ENCODE measurements around the gene ORAI3.
A peak's percentile ranks its signal among the peaks of the same experiment; 100 is the strongest.

ORAI3 gene

DNA sequence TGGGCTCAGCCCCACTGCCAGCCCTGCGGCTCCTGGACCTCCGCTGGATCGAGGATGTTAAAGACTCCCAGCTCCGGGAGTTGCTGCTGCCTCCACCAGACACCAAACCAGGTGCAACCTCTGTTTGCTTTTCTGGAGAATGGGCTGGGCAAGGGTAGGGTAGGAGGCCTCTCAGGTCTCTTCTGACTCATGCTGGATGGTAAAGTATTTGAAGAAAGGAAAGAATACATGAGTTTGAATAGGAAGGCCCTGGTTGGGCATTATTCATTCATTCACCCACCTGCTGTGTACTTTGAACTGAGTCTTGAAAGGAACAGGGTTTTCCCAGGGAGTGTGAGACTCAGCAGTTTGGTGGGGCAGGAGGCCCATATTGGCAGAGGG, 6.5 kb upstream of the ORAI3 start:
- no peak overlapping the region for H3K27ac ChIP-seq (ENCODE audit: extremely low read depth, low read depth, low read length)
- no peaks in the 10 kb centered on the region for H3K9me3 ChIP-seq (ENCODE audit: control insufficient read depth, insufficient read depth, low read depth, low read length)
- ChIA-PET CTCF (interaction anchor here (0.6 to 6.5 kb wide), 25 partner anchors 8 to 926 kb away, joined by 3 to 74 read pairs (median 3); partner anchors contain the start of gene SETD1A), POLR2A (interaction anchor here (0.6 to 3.7 kb wide), 7 partner anchors 11 to 135 kb away, joined by 3 to 15 read pairs (median 4); partner anchors contain the start of genes FBXL19 and SETD1A)
- no peaks in the 10 kb centered on the region for H3K4me1 ChIP-seq (ENCODE audit: control insufficient read depth, insufficient read depth, low read length)
- TF ChIP-seq ZNF416 (tag by site-specific recombination; IDR thresholded peaks at IDR 0.05), result no peak
- TF ChIP-seq ZFP3 (tag by site-specific recombination; IDR thresholded peaks at IDR 0.05; ENCODE audit: low read depth), result peak; percentile 36; the same call in 1 of the 2 replicates
- 0 out of 2 replicates have a peak, but pooled peaks have one; percentile 1 for TF ChIP-seq KLF16 (tag by site-specific recombination; IDR thresholded peaks at IDR 0.05)
- peaks cover 28 to 72% of the 10 kb centered on the region in 2 experiments; a peak in 2 of 3 replicates for H3K36me3 ChIP-seq (ENCODE audit: control insufficient read depth in 2 of 2, insufficient read depth in 1 of 2, low read length in 2 of 2)
- no peak overlapping the region for H3K4me3 ChIP-seq (ENCODE audit: low read depth, low read length)

DNA sequence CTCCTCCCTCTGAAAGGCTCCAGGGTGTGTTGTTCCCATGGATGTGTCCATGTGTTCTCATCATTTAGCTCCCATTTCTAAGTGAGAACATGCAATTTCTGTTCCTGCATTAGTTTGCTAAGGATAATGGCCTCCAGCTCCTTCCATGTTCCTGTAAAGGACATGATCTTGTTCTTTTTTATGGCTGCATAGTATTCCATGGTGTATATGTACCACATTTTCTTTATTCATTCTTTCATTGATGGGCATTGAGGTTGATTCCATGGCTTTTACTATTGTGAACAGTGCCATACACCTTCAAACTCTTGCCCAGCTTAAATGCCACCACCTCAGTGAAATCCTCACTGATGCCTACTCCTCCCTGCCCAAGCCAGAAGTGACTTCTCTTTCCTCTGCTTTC, 4.5 kb upstream of the ORAI3 start:
- Histone ChIP-seq H3K9me3 (ENCODE audit: control insufficient read depth, insufficient read depth, low read depth, low read length) (no peaks in the 10 kb centered on the region), H3K4me3 (ENCODE audit: low read depth, low read length) (no peak overlapping the region), H3K36me3 (ENCODE audit: control insufficient read depth in 2 of 2, insufficient read depth in 1 of 2, low read length in 2 of 2) (peaks cover 28 to 66% of the 10 kb centered on the region in 2 experiments; a peak in 2 of 3 replicates), H3K4me1 (ENCODE audit: control insufficient read depth, insufficient read depth, low read length) (no peaks in the 10 kb centered on the region), H3K27ac (ENCODE audit: extremely low read depth, low read depth, low read length) (no peak overlapping the region)
- CTCF ChIA-PET, result interaction anchor here (0.5 to 6.5 kb wide), 9 partner anchors 10 to 514 kb away, joined by 3 to 74 read pairs (median 4); partner anchors contain the start of genes HSD3B7 and SETD1A
- POLR2A ChIA-PET, result no interaction called here
- TF ChIP-seq, protein P1, sequence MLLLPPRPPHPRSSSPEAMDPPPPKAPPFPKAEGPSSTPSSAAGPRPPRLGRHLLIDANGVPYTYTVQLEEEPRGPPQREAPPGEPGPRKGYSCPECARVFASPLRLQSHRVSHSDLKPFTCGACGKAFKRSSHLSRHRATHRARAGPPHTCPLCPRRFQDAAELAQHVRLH (tag by site-specific recombination; IDR thresholded peaks at IDR 0.05), result peak; percentile 79
- TF ChIP-seq ZNF202 (tag by site-specific recombination; IDR thresholded peaks at IDR 0.05; ENCODE audit: borderline replicate concordance) (no peak), ZNF146 (tag by site-specific recombination; IDR thresholded peaks at IDR 0.05) (peak; percentile 100), HOXD13 (CRISPR knock-in tag; IDR thresholded peaks at IDR 0.05; ENCODE audit: borderline replicate concordance) (no peak), ZNF629 (tag by site-specific recombination; IDR thresholded peaks at IDR 0.05) (no peak), SCRT1 (tag by site-specific recombination; IDR thresholded peaks at IDR 0.05; ENCODE audit: borderline replicate concordance) (no peak), ZEB2 (tag by site-specific recombination; IDR thresholded peaks at IDR 0.05) (no peak)

DNA sequence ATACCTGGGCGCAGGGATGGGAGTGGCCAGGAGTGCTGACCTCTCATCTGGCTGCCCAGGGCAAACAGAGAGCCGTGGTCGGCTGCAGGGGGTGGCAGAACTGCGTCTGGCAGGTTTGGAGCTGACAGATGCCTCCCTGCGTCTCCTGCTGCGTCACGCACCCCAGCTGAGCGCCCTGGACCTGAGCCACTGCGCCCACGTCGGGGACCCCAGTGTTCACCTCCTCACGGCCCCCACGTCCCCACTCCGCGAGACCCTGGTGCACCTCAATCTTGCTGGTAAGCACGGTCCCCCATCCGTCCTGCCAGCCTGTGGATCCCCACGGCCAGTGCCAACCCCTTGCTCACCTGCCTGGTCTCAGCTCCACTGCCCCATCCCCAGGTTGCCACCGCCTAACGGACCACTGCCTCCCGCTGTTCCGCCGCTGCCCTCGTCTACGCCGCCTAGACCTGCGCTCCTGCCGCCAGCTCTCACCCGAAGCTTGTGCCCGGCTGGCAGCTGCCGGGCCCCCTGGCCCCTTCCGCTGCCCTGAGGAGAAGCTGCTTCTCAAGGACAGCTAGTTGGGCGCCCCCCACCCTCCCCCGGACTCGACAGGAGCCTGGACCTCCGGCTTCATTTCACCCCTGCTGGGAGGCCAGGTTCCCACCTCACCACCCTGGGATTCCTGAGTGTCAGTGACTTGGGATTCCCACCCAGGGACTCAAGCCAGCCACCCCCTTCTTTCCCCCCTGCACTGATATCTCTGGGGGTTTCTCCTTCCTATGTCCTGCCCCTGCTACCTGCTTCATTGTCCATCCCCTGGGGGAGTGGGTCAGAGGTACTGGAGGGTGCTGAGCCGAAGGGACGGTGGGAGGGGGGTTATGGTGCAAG, 2.0 kb upstream of the ORAI3 start:
- CTCF ChIA-PET, result interaction anchor here (0.6 kb wide), 1 partner anchor 12 kb away, joined by 3 read pairs; no protein-coding TSS in a partner anchor
- Histone ChIP-seq H3K4me1 (ENCODE audit: control insufficient read depth, insufficient read depth, low read length) (no peaks in the 10 kb centered on the region), H3K36me3 (ENCODE audit: control insufficient read depth in 2 of 2, insufficient read depth in 1 of 2, low read length in 2 of 2) (peaks cover 25 to 46% of the 10 kb centered on the region in 2 experiments; a peak in 2 of 3 replicates), H3K9me3 (ENCODE audit: control insufficient read depth, insufficient read depth, low read depth, low read length) (no peaks in the 10 kb centered on the region), H3K27ac (ENCODE audit: extremely low read depth, low read depth, low read length) (no peak overlapping the region), H3K4me3 (ENCODE audit: low read depth, low read length) (no peak overlapping the region)
- POLR2A ChIA-PET, result no interaction called here
- TF ChIP-seq, protein P2, sequence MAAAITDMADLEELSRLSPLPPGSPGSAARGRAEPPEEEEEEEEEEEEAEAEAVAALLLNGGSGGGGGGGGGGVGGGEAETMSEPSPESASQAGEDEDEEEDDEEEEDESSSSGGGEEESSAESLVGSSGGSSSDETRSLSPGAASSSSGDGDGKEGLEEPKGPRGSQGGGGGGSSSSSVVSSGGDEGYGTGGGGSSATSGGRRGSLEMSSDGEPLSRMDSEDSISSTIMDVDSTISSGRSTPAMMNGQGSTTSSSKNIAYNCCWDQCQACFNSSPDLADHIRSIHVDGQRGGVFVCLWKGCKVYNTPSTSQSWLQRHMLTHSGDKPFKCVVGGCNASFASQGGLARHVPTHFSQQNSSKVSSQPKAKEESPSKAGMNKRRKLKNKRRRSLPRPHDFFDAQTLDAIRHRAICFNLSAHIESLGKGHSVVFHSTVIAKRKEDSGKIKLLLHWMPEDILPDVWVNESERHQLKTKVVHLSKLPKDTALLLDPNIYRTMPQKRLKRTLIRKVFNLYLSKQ (tag by site-specific recombination; IDR thresholded peaks at IDR 0.05; ENCODE audit: borderline replicate concordance), result no peak
- TF ChIP-seq ZNF600 (tag by site-specific recombination; IDR thresholded peaks at IDR 0.05) (peak; percentile 55; the same call in 1 of the 2 replicates), ZNF366 (tag by site-specific recombination; conservative IDR thresholded peaks at IDR 0.05) (no peak), GLIS1 (tag by site-specific recombination; IDR thresholded peaks at IDR 0.05) (peak; percentile 71), ZNF10 (tag by site-specific recombination; IDR thresholded peaks at IDR 0.05) (peak; percentile 50; the same call in 1 of the 2 replicates)
- TF ChIP-seq, protein P3, sequence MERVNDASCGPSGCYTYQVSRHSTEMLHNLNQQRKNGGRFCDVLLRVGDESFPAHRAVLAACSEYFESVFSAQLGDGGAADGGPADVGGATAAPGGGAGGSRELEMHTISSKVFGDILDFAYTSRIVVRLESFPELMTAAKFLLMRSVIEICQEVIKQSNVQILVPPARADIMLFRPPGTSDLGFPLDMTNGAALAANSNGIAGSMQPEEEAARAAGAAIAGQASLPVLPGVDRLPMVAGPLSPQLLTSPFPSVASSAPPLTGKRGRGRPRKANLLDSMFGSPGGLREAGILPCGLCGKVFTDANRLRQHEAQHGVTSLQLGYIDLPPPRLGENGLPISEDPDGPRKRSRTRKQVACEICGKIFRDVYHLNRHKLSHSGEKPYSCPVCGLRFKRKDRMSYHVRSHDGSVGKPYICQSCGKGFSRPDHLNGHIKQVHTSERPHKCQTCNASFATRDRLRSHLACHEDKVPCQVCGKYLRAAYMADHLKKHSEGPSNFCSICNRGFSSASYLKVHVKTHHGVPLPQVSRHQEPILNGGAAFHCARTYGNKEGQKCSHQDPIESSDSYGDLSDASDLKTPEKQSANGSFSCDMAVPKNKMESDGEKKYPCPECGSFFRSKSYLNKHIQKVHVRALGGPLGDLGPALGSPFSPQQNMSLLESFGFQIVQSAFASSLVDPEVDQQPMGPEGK (tag by site-specific recombination; IDR thresholded peaks at IDR 0.05), result 0 out of 2 replicates have a peak, but pooled peaks have one; percentile 27
- TF ChIP-seq, protein P4, sequence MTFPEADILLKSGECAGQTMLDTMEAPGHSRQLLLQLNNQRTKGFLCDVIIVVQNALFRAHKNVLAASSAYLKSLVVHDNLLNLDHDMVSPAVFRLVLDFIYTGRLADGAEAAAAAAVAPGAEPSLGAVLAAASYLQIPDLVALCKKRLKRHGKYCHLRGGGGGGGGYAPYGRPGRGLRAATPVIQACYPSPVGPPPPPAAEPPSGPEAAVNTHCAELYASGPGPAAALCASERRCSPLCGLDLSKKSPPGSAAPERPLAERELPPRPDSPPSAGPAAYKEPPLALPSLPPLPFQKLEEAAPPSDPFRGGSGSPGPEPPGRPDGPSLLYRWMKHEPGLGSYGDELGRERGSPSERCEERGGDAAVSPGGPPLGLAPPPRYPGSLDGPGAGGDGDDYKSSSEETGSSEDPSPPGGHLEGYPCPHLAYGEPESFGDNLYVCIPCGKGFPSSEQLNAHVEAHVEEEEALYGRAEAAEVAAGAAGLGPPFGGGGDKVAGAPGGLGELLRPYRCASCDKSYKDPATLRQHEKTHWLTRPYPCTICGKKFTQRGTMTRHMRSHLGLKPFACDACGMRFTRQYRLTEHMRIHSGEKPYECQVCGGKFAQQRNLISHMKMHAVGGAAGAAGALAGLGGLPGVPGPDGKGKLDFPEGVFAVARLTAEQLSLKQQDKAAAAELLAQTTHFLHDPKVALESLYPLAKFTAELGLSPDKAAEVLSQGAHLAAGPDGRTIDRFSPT (tag by site-specific recombination; IDR thresholded peaks at IDR 0.05), result peak; percentile 85; the same call in 1 of the 2 replicates
